GM13976 (cell line): ENCODE measurements around the gene UBE3D.

Experiments
- DNase-seq: peaks from one replicate; pipeline ENCODE4 v3.0.0; 2012; ENCODE audit warnings: low spot score
- in situ Hi-C: fragments of 300-500 bp; cut with MboI; formaldehyde crosslinking; loops from one replicate; pipeline ENCODE4 v1.12.0; 2022; ENCODE audit warnings: low sequenced_read_pairs, mixed read lengths, inconsistent platforms; ENCODE audit not compliant: unreplicated experiment
- TF ChIP-seq, protein P1 (sequence below): IDR thresholded peaks from 2 replicates; pipeline ENCODE4 v1.5.1; 2012; ENCODE audit warnings: borderline replicate concordance, mild to moderate bottlenecking; ENCODE audit not compliant: insufficient read depth; ENCODE audit errors: extremely low read depth, missing control alignments, control extremely low read depth

The UBE3D gene

DNA sequence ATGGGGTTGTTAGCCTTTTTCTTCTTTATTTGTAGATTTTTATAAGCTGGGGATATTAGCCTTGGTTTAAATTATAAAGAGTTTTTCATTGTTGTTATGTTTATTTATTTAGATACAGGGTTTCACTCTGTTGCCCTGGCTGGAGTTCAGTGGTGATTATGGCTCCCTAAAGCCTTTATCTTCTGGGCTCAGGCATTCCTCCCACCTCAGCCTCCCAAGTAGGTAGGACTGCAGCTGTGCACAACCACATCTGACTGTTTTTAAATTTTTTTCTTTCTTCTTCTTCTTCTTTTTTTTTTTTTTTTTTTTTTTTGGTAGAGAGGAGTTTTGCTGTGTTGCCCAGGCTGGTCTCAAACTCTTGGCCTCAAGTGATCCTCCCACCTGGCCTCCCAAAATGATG, 80.9 kb downstream of the UBE3D start:
- TF ChIP-seq, protein P1, sequence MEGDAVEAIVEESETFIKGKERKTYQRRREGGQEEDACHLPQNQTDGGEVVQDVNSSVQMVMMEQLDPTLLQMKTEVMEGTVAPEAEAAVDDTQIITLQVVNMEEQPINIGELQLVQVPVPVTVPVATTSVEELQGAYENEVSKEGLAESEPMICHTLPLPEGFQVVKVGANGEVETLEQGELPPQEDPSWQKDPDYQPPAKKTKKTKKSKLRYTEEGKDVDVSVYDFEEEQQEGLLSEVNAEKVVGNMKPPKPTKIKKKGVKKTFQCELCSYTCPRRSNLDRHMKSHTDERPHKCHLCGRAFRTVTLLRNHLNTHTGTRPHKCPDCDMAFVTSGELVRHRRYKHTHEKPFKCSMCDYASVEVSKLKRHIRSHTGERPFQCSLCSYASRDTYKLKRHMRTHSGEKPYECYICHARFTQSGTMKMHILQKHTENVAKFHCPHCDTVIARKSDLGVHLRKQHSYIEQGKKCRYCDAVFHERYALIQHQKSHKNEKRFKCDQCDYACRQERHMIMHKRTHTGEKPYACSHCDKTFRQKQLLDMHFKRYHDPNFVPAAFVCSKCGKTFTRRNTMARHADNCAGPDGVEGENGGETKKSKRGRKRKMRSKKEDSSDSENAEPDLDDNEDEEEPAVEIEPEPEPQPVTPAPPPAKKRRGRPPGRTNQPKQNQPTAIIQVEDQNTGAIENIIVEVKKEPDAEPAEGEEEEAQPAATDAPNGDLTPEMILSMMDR: no peak
- in situ Hi-C loops: no loop called here
- no peak for DNase-seq

- TF ChIP-seq, protein P1: no peak
- no peak for DNase-seq
These were observed 85.6 kb downstream of the UBE3D start for GRCh38 chr6:82980086-82980485.

GRCh38 chr6:82979657-82980056, 86.0 kb downstream of the UBE3D start:
- in situ Hi-C loops: no loop called here
- TF ChIP-seq, protein P1: no peak
- DNase-seq: no peak

More at GRCh38 chr6:82980086-82980485, 85.6 kb downstream of the UBE3D start:
- in situ Hi-C loops: no loop called here

- TF ChIP-seq, protein P1: no peak
- in situ Hi-C loops: no loop called here
- DNase-seq: no peak
These were observed 87.2 kb downstream of the UBE3D start for GRCh38 chr6:82978362-82978945.

GRCh38 chr6:82976179-82976578, 89.5 kb downstream of the UBE3D start:
- no peak for DNase-seq
- in situ Hi-C loops: no loop called here
- TF ChIP-seq, protein P1: no peak

DNA sequence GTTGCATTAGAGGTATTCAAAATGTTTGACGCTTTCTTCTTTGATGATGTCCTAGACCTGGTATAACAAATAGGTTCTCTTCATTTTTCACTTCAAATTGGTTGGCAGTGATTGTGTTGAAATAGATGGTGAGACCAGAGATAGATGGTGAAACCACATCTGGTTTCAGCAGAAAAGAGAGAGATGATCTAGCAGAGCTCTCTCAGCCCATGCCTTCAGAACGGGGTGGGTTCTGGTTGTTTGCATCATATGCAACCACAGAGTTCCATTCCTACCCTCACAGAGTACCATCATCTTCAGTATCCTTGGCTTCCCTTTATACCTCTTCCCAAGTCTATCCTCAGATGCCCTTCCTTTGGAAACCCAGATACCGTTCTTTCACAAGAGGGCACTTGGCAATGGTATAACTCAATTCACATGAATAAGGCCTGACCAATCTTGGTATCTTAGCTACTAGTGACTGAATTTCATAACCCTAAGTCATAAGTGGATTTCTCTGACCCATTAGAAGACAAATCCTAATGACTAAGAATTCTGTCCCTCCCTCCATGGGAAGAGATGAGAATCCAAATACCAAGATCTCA, 93.7 kb downstream of the UBE3D start:
- DNase-seq: no peak
- in situ Hi-C loops: no loop called here
- TF ChIP-seq, protein P1: no peak
